Osteoblast (primary cell): ENCODE data around the gene FBL. TPM values are rescaled to one million over a fixed set of nuclear protein-coding genes. Genes with fewer than 3 reads are reported as not detected.

Experiments
- DNase-seq: peaks from one replicate; pipeline ENCODE4 v3.0.0; 2011; ENCODE audit warnings: low spot score, mixed read lengths; ENCODE audit not compliant: insufficient read length; ENCODE audit errors: missing footprints
- H2AFZ ChIP-seq: 2 replicates; pipeline ENCODE4 v1.6.0; 2011; ENCODE audit warnings: mild to moderate bottlenecking, low read length
- H3K27ac ChIP-seq: 2 replicates; pipeline ENCODE4 v1.5.1; 2011; ENCODE audit warnings: mild to moderate bottlenecking, low read depth, low read length, moderate library complexity
- H3K27me3 ChIP-seq: 2 replicates; pipeline ENCODE4 v1.6.0; 2012; ENCODE audit warnings: mild to moderate bottlenecking, control low read depth, inconsistent platforms, low read length, moderate library complexity; ENCODE audit not compliant: insufficient read depth
- H3K36me3 ChIP-seq: 2 replicates; pipeline ENCODE4 v1.5.1; 2011; ENCODE audit warnings: mild to moderate bottlenecking, low read length, control low read depth, moderate library complexity; ENCODE audit not compliant: insufficient read depth
- H3K4me1 ChIP-seq: 2 replicates; pipeline ENCODE4 v1.5.1; 2011; ENCODE audit warnings: mild to moderate bottlenecking, low read length, control low read depth, moderate library complexity; ENCODE audit not compliant: insufficient read depth
- H3K4me2 ChIP-seq: 2 replicates; pipeline ENCODE4 v1.6.0; 2011; ENCODE audit warnings: mild to moderate bottlenecking, low read length; ENCODE audit not compliant: insufficient read depth
- H3K4me3 ChIP-seq: fragments of 200-600 bp; sonication (generic); 3 replicates; pipeline ENCODE4 v1.5.1; 2012; ENCODE audit warnings: mild to moderate bottlenecking, low read length, inconsistent platforms; ENCODE audit not compliant: insufficient read depth
- H3K79me2 ChIP-seq: 2 replicates; pipeline ENCODE4 v1.6.0; 2012; ENCODE audit warnings: mild to moderate bottlenecking, low read length, control low read depth, inconsistent platforms; ENCODE audit not compliant: insufficient read depth
- H3K9me3 ChIP-seq: 2 replicates; pipeline ENCODE4 v1.5.1; 2011; ENCODE audit warnings: low read depth, low read length, control low read depth
- H4K20me1 ChIP-seq: 2 replicates; pipeline ENCODE4 v1.6.0; 2012; ENCODE audit warnings: mild to moderate bottlenecking, low read length, control low read depth; ENCODE audit not compliant: insufficient read depth
- CTCF ChIP-seq: IDR thresholded peaks from 2 replicates; pipeline ENCODE4 v1.5.1; 2011; ENCODE audit warnings: mild to moderate bottlenecking, low read depth, low read length, moderate library complexity; ENCODE audit errors: extremely low read depth
- total RNA-seq: library from RNA; depleted of rRNA; stranded (reverse); fragments of >200 nt; gene quantifications from 2 replicates; pipeline ENCODE4 v1.2.3, GENCODE V29; 2012

FBL gene
- total RNA-seq, 1 donor: 87.2 TPM

DNA sequence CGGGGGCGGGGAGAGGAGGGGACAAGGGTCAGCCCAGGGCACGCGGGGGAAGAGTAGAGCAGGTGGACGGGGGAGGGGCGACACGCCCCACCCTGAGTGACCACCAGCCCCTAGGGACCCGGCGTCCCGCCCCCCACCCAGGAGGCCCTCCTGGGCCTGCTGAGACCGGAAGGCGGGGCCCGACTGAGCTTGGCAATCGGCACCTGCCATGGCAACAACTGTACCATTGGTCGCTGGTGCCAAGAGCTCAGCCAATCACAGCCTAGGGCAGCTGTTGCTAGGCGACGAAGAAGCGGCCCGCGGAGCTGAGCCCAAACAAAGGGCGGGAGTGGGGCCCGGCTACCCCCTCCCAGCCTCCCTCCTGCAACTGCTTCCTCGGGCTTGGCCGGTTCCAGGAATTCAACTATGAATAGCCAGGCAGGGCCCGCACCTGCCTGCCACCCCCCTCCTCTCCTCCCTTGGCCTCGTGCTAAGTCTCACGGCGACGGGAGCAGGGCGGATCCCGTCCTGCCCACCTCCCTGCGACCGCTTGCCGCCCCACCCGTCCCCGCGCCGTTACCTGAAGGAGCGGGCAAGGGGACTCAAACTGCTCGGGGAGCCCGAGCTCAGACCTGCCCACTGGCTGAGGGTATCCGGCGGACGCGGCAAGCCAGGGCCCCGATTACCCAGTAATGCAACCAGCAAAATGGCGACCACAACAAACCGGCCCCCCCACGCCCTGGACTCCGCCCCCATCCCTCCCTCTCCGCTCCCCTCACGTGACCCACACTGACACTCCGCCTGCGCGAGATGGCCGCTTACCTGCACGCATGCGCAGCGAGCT lies 12.5 kb downstream of the FBL start, which contains the start of gene DYRK1B:
Gene DYRK1B, minus strand, starts transcription at position 699 of the 823 bp plus-strand sequence. CDS start 2,295 bp downstream, outside the sequence.
- no peak for TF ChIP-seq CTCF
- Histone ChIP-seq H3K27ac (peak within 1 kb of the TSS; percentile 70), H3K27me3 (no peaks in the 10 kb centered on the region), H2AFZ (peak within 1 kb of the TSS; percentile 91), H3K4me3 (peak within 1 kb of the TSS; percentile 94), H4K20me1 (peaks cover 22% of the 10 kb centered on the region), H3K79me2 (peaks cover 24% of the 10 kb centered on the region), H3K9me3 (no peaks in the 10 kb centered on the region), H3K4me2 (peak within 1 kb of the TSS; percentile 82), H3K4me1 (peaks cover 16% of the 10 kb centered on the region), H3K36me3 (peaks cover 70% of the 10 kb centered on the region)
- peak; percentile 100 for DNase-seq

DNA sequence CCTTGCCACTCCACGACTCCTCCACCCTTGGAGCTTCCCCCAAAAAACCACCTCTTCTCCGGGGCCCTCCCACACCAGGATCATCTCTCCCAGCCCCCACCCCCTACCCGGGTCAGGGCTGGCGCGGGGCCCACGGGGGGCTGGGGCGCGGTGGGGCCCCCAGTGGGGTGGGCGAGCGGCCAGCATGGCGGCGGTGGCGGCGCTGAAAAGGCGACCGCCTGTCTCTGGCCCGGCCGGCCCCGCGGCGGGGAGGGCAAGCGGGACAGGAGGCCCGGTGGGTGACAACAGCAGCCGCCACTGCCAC lies 13.1 kb downstream of the FBL start:
- Histone ChIP-seq H3K36me3 (peaks cover 66% of the 10 kb centered on the region), H3K9me3 (no peaks in the 10 kb centered on the region), H4K20me1 (peaks cover 22% of the 10 kb centered on the region), H3K27me3 (no peaks in the 10 kb centered on the region), H3K4me3 (peak overlapping the region; percentile 94), H2AFZ (no peak overlapping the region), H3K4me1 (peaks cover 16% of the 10 kb centered on the region), H3K4me2 (peak overlapping the region; percentile 82), H3K79me2 (peaks cover 22% of the 10 kb centered on the region), H3K27ac (peak overlapping the region; percentile 70)
- no peak for DNase-seq
- TF ChIP-seq CTCF: no peak

DNA sequence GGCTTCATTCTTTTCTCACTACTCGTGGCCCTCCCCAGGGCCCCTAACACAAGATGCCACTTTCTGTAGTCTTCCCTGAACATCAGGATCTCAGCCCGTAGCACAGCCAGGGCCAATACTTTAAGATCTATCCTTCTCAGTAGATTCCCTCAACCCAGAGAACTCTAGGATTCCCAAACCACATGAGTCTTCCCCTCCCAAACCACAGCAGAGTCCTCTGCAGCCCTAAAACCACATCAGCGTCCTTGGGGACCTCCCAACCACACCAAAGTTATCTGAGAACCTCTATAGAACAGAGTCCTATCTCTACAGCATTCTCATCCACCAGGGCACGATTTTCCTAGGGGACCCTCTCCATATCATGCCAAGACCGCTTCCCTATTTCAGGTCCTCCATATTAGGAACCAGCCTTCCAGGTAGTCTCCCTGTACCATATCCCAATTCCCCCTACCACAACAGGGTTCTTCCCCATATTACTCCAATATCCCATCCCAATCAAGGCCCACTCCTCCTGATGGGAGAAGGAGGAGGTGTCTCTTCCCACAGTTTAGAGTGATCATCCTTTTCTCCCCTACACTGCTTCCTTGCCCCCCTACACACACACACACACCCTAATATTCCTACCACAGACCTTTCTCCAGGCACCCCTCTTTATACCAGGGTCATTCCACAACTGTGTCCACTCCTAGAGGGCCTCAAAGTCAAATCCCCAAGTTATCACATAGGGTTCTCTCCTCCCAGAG lies 13.7 kb downstream of the FBL start:
- Histone ChIP-seq H3K79me2 (peaks cover 22% of the 10 kb centered on the region), H2AFZ (no peak overlapping the region), H3K36me3 (peaks cover 61% of the 10 kb centered on the region), H3K4me2 (peak overlapping the region; percentile 82), H3K27me3 (no peaks in the 10 kb centered on the region), H3K4me3 (peak overlapping the region; percentile 94), H3K27ac (peak overlapping the region; percentile 20), H3K4me1 (peaks cover 16% of the 10 kb centered on the region), H4K20me1 (peaks cover 22% of the 10 kb centered on the region), H3K9me3 (no peaks in the 10 kb centered on the region)
- no peak for TF ChIP-seq CTCF
- peak; percentile 95 for DNase-seq

DNA sequence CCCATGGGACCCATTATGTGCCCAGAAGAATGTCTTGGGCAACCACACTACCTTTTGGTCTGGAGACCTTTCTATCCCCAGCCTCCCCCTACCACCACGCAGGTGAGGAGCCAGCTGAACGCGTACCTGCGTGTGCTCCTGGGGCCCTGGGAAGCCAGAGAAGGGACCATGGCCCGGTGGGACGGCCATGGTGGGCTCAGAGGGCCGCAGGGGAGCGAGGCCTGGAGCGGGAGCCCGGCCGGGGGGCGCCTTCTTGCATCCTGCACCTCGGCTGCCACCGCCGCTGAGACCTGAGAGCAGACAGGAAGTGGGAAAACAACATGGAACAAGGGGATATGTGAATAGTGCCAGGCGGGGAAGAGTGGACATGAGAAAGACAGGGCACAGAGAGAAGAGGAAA lies 14.5 kb downstream of the FBL start:
- TF ChIP-seq CTCF: no peak
- Histone ChIP-seq H3K36me3 (peaks cover 58% of the 10 kb centered on the region), H3K4me2 (peak overlapping the region; percentile 82)

More for the DNA sequence above, 14.5 kb downstream of the FBL start:
- peaks cover 22% of the 10 kb centered on the region for H3K79me2 ChIP-seq
- no peak for DNase-seq
- H2AFZ ChIP-seq: no peak overlapping the region
- no peaks in the 10 kb centered on the region for H3K27me3 ChIP-seq
- H3K4me3 ChIP-seq: no peak overlapping the region
- peaks cover 16% of the 10 kb centered on the region for H3K4me1 ChIP-seq
- H4K20me1 ChIP-seq: peaks cover 22% of the 10 kb centered on the region
- H3K9me3 ChIP-seq: no peaks in the 10 kb centered on the region
- peak overlapping the region; percentile 20 for H3K27ac ChIP-seq
